WTC11 (cell line): Measurements from ENCODE around the gene KCNIP3. TPM values are rescaled to one million over a fixed set of nuclear protein-coding genes. Genes with fewer than 3 reads are reported as not detected.

Source experiments
- ATAC-seq: fragments of 200-7000 bp; cut with Tn5 transposase; 2 replicates; pipeline ENCODE4 v1.10.0; 2021; ENCODE audit warnings: mild to moderate bottlenecking, moderate library complexity
- CTCF ChIA-PET: fragments of 300-600 bp; sonication (Branson Sonifier 250); formaldehyde crosslinking; loops from one replicate; lab custom pipeline; 2021; ENCODE audit warnings: antibody characterized with exemption; lab: Charles Lee
- POLR2A ChIA-PET: fragments of 350-600 bp; sonication (Branson Sonifier 250); formaldehyde crosslinking; loops from one replicate; lab custom pipeline; 2021; ENCODE audit warnings: antibody characterized with exemption; lab: Charles Lee
- DNase-seq: peaks from one replicate; pipeline ENCODE4 v3.0.0; 2021; ENCODE audit warnings: low spot score
- H3K27ac Mint-ChIP-seq: 2 replicates; pipeline ENCODE4 v1.8.0; 2021; ENCODE audit warnings: mixed read lengths
- H3K27me3 Mint-ChIP-seq: 2 replicates; pipeline ENCODE4 v1.8.0; 2021; ENCODE audit warnings: low read depth, mild to moderate bottlenecking, moderate library complexity, mixed read lengths
- H3K36me3 Mint-ChIP-seq: 2 replicates; pipeline ENCODE4 v1.8.0; 2021; ENCODE audit warnings: mixed read lengths
- H3K4me1 Mint-ChIP-seq: 2 replicates; pipeline ENCODE4 v1.8.0; 2022; ENCODE audit warnings: mixed read lengths
- H3K4me3 Mint-ChIP-seq: 2 replicates; pipeline ENCODE4 v1.8.0; 2021; ENCODE audit warnings: mild to moderate bottlenecking, moderate library complexity, mixed read lengths
- H3K9me3 Mint-ChIP-seq: 2 replicates; pipeline ENCODE4 v1.8.0; 2021; ENCODE audit warnings: mixed read lengths
- ATF1 ChIP-seq: sonication (generic); formaldehyde crosslinking; IDR thresholded peaks from 2 replicates; pipeline ENCODE4 v1.8.1; 2023; ENCODE audit warnings: mild to moderate bottlenecking, moderate library complexity, missing genetic modification reagents
- E2F4 ChIP-seq: sonication (generic); formaldehyde crosslinking; IDR thresholded peaks from 2 replicates; pipeline ENCODE4 v1.8.1; 2022; ENCODE audit warnings: low read depth, mild to moderate bottlenecking, moderate library complexity, missing genetic modification reagents, borderline replicate concordance
- E2F5 ChIP-seq: sonication (generic); formaldehyde crosslinking; IDR thresholded peaks from 2 replicates; pipeline ENCODE4 v1.8.1; 2022; ENCODE audit warnings: mild to moderate bottlenecking, moderate library complexity, missing genetic modification reagents
- EMX1 ChIP-seq: fragments of 250-450 bp; sonication (Bioruptor Pico); IDR thresholded peaks from 2 replicates; pipeline ENCODE4 v1.8.0; 2021; ENCODE audit warnings: mild to moderate bottlenecking
- ETV6 ChIP-seq: sonication (generic); formaldehyde crosslinking; IDR thresholded peaks from 2 replicates; pipeline ENCODE4 v1.8.1; 2022; ENCODE audit warnings: mild to moderate bottlenecking, missing genetic modification reagents
- GTF2I ChIP-seq: fragments of 250-450 bp; sonication (Bioruptor Pico); conservative IDR thresholded peaks from 2 replicates; pipeline ENCODE4 v1.4.0; 2021; ENCODE audit warnings: mild to moderate bottlenecking
- JUN ChIP-seq: sonication (generic); formaldehyde crosslinking; IDR thresholded peaks from 2 replicates; pipeline ENCODE4 v1.8.0; 2023; ENCODE audit warnings: mild to moderate bottlenecking, missing genetic modification reagents
- MLX ChIP-seq: sonication (generic); formaldehyde crosslinking; IDR thresholded peaks from 2 replicates; pipeline ENCODE4 v1.8.1; 2023; ENCODE audit warnings: mild to moderate bottlenecking, missing genetic modification reagents, moderate library complexity
- NFYB ChIP-seq: sonication (generic); formaldehyde crosslinking; conservative IDR thresholded peaks from 2 replicates; pipeline ENCODE4 v1.8.0; 2022; ENCODE audit warnings: low read depth, missing genetic modification reagents
- RORB ChIP-seq: fragments of 250-450 bp; sonication (Bioruptor Pico); IDR thresholded peaks from 2 replicates; pipeline ENCODE4 v1.9.0; 2021; ENCODE audit warnings: mild to moderate bottlenecking
- STAT6 ChIP-seq: sonication (generic); formaldehyde crosslinking; conservative IDR thresholded peaks from 2 replicates; pipeline ENCODE4 v1.8.1; 2023; ENCODE audit warnings: mild to moderate bottlenecking, low read depth, missing genetic modification reagents, moderate library complexity
- ZBTB21 ChIP-seq: sonication (generic); formaldehyde crosslinking; IDR thresholded peaks from 2 replicates; pipeline ENCODE4 v1.8.1; 2023; ENCODE audit warnings: mild to moderate bottlenecking, missing genetic modification reagents, borderline replicate concordance
- ZMAT4 ChIP-seq: fragments of 250-450 bp; sonication (Bioruptor Pico); IDR thresholded peaks from 2 replicates; pipeline ENCODE4 v1.9.0; 2021; ENCODE audit warnings: mild to moderate bottlenecking
- ZNF232 ChIP-seq: sonication (generic); formaldehyde crosslinking; IDR thresholded peaks from 2 replicates; pipeline ENCODE4 v1.8.0; 2022; ENCODE audit warnings: mild to moderate bottlenecking, missing genetic modification reagents
- ZNF416 ChIP-seq: fragments of 250-450 bp; sonication (Bioruptor Pico); IDR thresholded peaks from 2 replicates; pipeline ENCODE4 v1.9.0; 2021; ENCODE audit warnings: mild to moderate bottlenecking, inconsistent platforms
- total RNA-seq: library from RNA; stranded (reverse); gene quantifications from 3 replicates; pipeline ENCODE4 v1.2.3, GENCODE V29; 2021
- TF ChIP-seq, protein P1 (sequence below): fragments of 250-450 bp; sonication (Bioruptor Pico); IDR thresholded peaks from 2 replicates; pipeline ENCODE4 v1.8.0; 2021; ENCODE audit warnings: mild to moderate bottlenecking
- TF ChIP-seq, protein P2 (sequence below): fragments of 250-450 bp; sonication (Bioruptor Pico); IDR thresholded peaks from 2 replicates; pipeline ENCODE4 v1.9.0; 2021; ENCODE audit warnings: mild to moderate bottlenecking, borderline replicate concordance

The KCNIP3 gene
- total RNA-seq, 1 experiment from 2014 or later, result 2.1 TPM

GRCh38 chr2:95356821-95357700 is 59.9 kb downstream of the KCNIP3 start:
- ATAC-seq, result no peak
- no peaks in the 10 kb centered on the region for H3K36me3 Mint-ChIP-seq
- no peaks in the 10 kb centered on the region for H3K4me1 Mint-ChIP-seq
- TF ChIP-seq E2F5 (CRISPR knock-in tag) (no peak), RORB (CRISPR knock-in tag) (no peak), GTF2I (CRISPR knock-in tag) (no peak), ATF1 (CRISPR knock-in tag) (no peak), ZBTB21 (CRISPR knock-in tag) (no peak), ZMAT4 (CRISPR knock-in tag) (no peak), ZNF232 (no peak), NFYB (no peak), JUN (CRISPR knock-in tag) (no peak), E2F4 (CRISPR knock-in tag) (no peak), MLX (CRISPR knock-in tag) (no peak), ZNF416 (CRISPR knock-in tag) (no peak), STAT6 (CRISPR knock-in tag) (no peak), ETV6 (CRISPR knock-in tag) (no peak), EMX1 (no peak)
- TF ChIP-seq, protein P1, sequence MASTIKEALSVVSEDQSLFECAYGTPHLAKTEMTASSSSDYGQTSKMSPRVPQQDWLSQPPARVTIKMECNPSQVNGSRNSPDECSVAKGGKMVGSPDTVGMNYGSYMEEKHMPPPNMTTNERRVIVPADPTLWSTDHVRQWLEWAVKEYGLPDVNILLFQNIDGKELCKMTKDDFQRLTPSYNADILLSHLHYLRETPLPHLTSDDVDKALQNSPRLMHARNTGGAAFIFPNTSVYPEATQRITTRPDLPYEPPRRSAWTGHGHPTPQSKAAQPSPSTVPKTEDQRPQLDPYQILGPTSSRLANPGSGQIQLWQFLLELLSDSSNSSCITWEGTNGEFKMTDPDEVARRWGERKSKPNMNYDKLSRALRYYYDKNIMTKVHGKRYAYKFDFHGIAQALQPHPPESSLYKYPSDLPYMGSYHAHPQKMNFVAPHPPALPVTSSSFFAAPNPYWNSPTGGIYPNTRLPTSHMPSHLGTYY, result no peak
- TF ChIP-seq, protein P2, sequence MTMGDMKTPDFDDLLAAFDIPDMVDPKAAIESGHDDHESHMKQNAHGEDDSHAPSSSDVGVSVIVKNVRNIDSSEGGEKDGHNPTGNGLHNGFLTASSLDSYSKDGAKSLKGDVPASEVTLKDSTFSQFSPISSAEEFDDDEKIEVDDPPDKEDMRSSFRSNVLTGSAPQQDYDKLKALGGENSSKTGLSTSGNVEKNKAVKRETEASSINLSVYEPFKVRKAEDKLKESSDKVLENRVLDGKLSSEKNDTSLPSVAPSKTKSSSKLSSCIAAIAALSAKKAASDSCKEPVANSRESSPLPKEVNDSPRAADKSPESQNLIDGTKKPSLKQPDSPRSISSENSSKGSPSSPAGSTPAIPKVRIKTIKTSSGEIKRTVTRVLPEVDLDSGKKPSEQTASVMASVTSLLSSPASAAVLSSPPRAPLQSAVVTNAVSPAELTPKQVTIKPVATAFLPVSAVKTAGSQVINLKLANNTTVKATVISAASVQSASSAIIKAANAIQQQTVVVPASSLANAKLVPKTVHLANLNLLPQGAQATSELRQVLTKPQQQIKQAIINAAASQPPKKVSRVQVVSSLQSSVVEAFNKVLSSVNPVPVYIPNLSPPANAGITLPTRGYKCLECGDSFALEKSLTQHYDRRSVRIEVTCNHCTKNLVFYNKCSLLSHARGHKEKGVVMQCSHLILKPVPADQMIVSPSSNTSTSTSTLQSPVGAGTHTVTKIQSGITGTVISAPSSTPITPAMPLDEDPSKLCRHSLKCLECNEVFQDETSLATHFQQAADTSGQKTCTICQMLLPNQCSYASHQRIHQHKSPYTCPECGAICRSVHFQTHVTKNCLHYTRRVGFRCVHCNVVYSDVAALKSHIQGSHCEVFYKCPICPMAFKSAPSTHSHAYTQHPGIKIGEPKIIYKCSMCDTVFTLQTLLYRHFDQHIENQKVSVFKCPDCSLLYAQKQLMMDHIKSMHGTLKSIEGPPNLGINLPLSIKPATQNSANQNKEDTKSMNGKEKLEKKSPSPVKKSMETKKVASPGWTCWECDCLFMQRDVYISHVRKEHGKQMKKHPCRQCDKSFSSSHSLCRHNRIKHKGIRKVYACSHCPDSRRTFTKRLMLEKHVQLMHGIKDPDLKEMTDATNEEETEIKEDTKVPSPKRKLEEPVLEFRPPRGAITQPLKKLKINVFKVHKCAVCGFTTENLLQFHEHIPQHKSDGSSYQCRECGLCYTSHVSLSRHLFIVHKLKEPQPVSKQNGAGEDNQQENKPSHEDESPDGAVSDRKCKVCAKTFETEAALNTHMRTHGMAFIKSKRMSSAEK (CRISPR knock-in tag), result no peak
- no peak overlapping the region for H3K27ac Mint-ChIP-seq
- peaks cover 4% of the 10 kb centered on the region; the same call in 1 of the 2 replicates for H3K27me3 Mint-ChIP-seq
- peaks cover 10% of the 10 kb centered on the region; the same call in 1 of the 2 replicates for H3K9me3 Mint-ChIP-seq
- DNase-seq, result no peak
- POLR2A ChIA-PET, result no interaction called here
- no peak overlapping the region for H3K4me3 Mint-ChIP-seq
- CTCF ChIA-PET, result no interaction called here
